IPS-NIHi11 (cell line): ENCODE measurements around the gene TRAPPC2.
"Not testable (repeated sequence)": the region's sequence is repeated elsewhere in the genome, so short reads cannot be mapped to it uniquely, and the experiment has no call there.

Experiments used
- DNase-seq: peaks from one replicate; pipeline ENCODE4 v3.0.0; 2012; ENCODE audit warnings: mixed read lengths, low spot score

The TRAPPC2 gene

GRCh38 chrX:13747836-13748235 lies 13.4 kb upstream of the TRAPPC2 start:
- DNase-seq, result no peak

DNA sequence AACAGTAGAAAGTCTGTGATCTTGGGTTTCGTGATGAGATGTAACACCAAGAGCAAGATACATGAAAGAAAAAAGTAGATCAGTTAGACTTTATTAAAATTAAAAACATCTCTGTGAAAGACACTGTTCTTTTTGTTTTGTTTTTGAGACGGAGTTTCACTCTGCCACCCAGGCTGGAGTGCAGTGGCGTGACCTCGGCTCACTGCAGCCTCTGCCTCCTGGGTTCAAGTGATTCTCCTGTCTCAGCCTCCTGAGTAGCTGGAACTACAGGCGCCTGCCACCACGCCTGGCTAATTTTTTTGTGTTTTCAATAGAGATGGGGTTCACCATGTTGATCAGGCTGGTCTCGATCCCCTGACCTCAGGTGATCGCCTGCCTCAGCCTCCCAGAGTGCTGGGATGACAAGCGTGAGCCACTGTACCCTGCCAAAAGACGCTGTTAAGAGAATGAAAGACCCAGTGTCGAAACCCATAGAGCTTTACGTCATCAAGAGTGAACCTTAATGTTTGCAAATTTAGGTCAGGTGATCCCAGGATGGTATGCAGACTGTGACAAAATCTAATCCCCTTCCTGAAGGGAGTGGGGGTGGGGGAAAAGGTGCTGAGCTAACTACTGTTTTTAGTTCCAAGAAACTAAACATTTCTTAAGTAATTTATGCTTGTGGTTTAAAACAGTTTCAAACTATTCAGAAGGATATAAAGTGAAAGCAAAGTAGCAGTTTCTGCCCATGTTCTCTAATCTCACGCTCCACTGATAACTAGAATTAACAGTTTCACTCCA lies 8.2 kb upstream of the TRAPPC2 start:
- no peak for DNase-seq

DNA sequence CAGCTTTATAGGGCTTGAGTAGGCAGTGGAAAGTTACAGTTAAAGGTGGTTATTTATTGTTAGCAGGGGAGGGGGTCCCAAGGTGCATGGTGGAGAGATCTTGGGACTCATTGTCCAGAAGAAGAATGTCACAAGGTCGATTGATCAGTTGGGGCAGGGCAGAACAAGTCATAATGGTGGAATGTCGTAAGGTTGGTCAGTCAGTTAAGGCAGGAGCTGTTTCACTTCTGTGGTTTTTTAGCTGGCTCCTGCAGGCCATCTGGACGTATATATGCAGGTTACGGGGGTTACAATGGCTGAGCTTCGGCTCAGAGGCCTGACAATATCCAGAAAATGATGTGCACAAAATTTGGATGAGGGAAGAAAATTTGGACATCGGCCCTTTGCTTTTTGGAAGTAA lies 7.3 kb upstream of the TRAPPC2 start:
- no peak for DNase-seq

DNA sequence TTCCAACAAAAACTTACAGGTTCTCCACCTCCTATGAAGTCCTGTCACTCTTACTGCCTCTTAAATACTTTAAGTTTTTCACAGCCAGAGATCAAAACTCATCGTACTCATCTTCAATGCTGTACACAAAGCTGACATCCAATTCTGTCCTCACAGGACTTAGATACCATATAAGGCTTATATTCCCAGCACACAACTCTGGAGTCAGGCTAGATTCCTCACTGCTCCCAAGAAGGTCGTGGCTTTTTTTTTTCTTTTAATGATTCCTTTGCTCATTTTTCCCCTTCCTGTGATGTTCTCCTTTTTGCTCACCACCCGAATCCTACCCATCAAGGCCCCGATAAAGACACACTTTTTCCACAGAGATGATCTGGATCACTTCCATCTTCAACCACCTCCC lies 914 bp downstream of the TRAPPC2 start:
- no peak for DNase-seq

GRCh38 chrX:13732246-13733067 lies 2.0 kb downstream of the TRAPPC2 start:
- no peak for DNase-seq

GRCh38 chrX:13730523-13730922 lies 3.9 kb downstream of the TRAPPC2 start:
- DNase-seq, result not testable (repeated sequence)

- DNase-seq, result not testable (repeated sequence)
Measured at GRCh38 chrX:13726583-13726982, 7.8 kb downstream of the TRAPPC2 start.

DNA sequence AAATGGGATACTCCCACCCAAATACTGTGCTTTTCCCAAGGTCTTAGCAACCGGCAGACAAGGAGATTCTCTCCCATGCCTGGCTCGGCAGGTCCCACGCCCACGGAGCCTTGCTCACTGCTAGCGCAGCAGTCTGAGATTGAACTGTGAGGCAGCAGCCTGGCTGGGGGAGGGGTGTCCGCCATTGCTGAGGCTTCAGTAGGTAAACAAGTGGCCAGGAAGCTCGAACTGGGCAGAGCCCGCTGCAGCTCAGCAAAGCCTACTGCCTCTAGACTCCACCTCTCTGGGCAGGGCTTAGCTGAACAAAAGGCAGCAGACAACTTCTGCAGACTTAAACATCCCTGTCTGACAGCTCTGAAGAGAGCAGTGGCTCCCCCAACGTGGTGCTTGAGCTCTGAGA lies 9.5 kb downstream of the TRAPPC2 start:
- not testable (repeated sequence) for DNase-seq

DNA sequence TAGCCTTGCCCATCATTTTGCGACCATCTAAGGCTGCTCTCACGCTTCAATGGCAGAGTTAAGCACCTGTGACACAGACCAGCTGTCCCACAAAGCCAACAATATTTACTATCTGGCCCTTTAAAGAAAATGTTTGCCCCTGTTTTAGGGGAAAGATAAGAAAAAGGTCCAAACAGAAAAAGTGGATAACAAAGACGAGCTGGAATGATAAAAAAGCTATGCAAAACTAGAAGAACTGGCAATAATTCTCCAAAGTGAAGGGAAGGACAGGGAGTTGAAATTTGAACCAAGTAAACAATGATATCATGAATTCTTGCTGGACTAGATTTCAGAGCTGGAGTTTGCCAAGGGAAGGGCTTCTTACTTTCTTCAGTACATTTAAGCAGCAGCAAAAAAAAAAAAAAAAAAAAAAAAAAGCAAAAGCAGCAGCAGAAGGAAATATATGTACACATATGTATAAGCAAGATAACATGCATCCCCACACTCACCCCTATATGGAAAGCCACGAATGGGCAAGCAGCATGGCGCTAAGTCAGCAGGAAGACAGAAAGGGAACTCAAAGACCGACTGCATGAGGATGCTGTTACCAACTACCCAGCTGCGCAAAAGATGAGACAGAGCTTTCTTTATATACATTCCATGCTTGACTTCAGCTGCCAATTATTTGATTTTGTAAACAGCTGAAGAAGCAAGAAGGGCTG lies 12.5 kb downstream of the TRAPPC2 start:
- DNase-seq, result no peak

- no peak for DNase-seq
Measured at GRCh38 chrX:13721371-13721770, 13.0 kb downstream of the TRAPPC2 start.

DNA sequence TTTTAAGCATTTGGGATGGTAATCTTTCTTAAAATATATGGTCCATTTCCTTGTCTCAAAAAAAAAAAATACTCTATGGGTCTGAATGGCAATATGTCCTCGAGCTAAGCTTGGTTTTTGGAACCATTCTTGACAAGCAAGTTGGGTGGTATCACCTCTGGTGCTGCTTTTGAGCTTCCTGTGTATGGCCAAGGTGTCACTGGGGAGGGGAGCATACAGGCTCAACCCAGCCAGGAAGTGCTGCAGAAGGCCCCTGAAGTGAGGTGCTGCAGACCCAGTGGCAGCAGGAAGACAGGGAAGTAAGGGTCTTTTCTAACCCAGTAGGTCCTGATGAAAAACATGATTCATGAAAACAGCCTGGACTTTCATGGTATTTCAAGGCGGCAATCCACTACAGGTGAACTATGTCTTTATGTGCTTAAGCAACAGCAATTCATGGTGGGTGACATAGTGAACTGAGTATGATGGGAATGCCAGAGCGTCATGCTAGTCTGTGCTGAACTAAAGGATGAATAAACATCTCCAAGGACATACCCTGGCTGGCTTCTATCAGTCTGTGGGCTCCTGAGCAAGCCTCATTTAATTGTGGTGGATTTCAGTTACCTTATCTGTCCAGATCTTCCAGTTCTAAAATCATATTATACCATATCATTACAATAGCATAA lies 15.1 kb downstream of the TRAPPC2 start:
- no peak for DNase-seq

DNA sequence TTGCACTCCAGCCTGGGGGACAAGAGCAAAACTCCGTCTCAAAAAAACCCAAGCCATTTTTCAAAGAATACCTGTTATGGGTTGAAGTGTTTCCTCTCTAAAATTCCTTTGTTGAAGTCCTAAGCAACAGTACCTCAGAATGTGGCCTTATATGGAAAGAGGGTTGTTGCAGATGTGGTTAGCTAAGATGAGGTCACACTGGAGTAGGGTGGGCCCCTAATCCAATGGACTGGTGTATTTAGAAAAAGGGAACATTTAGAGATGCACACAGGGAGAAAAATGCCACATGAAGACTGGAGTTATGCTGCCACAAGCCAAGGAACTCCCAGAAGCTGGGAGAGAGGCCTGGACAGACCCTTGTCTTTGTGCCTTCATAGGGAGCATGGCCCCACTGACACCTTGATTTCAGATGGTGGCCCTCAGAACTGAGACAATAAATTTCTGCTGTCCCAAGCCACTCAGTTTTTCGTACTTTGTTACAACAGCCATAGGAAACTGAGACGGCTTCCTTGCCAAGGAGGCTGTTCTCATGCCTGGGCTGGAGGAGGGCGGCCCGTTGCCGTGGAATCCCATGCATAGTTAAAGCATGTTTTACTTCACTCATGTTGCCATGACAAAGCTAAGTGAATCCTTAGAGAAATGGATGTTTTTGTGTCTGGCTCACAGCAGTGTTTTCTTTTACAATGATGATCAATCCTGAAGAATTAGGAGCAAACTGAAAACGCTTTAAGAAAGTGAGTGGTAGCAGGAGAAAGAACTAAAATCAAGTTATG lies 16.5 kb downstream of the TRAPPC2 start:
- DNase-seq, result no peak

DNA sequence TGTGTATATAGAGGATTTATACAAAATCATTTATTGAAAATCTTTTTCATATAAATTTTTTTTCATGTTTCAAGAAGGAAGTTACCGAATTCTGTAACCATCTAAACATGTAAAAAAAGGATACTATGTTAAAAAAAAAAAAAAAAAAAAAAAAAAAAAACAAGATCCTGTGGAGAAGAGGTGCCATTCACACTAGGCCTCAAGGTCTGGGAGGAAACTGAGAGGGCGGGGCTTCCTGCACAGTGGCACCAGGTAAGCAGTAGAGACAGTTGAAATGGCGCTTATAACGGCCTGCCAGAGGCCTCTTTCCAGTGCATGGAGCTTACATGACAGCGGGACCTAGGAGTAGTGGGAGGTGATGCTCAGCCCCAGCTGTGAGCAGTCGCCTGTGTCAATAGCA lies 17.5 kb downstream of the TRAPPC2 start:
- no peak for DNase-seq

DNA sequence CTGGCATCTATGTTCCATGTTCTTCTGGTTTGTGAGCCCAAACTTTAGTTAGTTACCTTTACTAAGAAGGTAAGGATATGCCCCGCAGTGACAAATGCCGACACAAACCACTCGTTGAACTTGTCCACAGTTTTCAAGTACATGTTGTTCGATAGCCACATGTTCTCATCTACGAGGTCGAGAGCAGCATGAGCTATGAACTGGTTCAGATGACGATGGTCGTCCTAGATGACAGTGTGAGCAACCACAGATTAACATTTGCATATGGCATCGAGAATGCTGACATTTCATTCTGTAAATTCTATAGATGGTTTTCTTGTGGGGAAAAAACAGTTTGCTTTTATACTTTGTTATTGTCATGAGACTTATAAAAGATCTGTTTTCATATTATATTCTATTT lies 18.0 kb downstream of the TRAPPC2 start:
- DNase-seq, result no peak

DNA sequence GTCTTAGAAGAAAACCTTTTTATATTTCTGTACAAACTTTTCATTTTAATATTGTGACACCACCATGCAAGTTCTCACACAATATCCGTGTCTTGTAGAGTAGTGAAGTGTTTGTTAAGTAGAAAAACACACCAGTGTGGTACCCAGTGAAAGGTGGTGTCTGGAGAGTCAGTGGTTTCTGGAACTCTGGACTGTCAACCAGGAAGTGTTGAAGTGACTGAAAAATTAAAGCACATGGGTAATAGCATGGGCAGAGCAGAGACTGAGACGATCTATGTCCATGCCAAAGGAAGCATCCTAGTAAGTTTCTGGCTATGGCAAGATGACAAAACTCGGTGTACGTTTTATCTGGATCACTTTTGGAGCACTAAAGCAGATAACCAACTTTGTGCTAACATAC lies 23.3 kb downstream of the TRAPPC2 start:
- DNase-seq, result no peak

GRCh38 chrX:13703589-13703988 lies 30.8 kb downstream of the TRAPPC2 start:
- no peak for DNase-seq

DNA sequence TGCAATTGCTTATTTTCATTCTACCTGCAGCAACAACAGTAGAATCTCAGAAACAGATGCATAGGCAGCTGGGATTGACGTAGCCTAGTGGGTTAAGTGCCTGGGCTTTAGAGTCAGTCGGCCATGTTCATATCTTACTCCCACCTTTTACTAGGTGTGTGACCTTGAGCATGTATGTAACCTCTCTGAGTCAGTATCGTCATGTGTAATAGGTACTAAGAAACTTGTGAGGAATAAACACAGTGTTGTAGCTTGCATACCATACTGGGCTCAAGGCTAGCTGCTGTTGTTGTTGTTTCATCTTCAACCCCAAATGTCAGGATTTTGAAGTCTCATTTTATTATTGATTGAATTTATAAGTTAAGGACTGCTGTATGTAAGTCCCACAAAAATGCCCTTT lies 31.3 kb downstream of the TRAPPC2 start:
- DNase-seq, result no peak

GRCh38 chrX:13702111-13702789 lies 32.2 kb downstream of the TRAPPC2 start:
- DNase-seq, result no peak

GRCh38 chrX:13700380-13700779 lies 34.0 kb downstream of the TRAPPC2 start:
- no peak for DNase-seq

DNA sequence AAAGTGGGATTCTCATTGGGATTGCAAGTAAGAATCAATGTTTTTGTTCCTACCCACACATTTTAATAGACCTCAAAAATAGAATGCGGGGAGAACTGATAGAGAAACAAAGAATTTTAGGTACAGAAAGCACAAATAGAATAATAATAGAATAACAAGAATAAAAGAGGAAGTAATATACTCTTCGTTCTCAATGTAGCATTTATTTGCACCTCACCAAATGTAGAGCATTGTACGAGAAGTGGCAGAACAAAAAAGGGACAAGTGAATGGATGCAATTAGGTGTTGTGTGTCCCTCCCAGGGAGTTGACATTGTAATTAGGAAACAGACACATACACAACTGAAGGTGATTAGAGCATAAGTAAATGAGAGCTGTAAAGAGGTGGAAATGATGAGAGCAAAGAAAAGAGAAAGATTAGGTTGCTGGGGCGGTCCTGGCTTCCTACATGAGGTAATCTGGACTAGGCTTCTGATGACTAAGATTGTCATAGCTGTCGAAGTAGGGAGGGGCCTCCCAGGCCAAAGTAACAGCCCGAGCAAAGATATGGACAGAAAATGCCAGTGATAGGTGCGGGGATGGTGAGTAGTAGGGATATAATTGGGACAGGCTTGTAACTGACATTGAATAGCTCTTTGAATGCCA lies 35.1 kb downstream of the TRAPPC2 start:
- peak; percentile 10 for DNase-seq
